ENCODE results near the gene WDFY2.

DNA sequence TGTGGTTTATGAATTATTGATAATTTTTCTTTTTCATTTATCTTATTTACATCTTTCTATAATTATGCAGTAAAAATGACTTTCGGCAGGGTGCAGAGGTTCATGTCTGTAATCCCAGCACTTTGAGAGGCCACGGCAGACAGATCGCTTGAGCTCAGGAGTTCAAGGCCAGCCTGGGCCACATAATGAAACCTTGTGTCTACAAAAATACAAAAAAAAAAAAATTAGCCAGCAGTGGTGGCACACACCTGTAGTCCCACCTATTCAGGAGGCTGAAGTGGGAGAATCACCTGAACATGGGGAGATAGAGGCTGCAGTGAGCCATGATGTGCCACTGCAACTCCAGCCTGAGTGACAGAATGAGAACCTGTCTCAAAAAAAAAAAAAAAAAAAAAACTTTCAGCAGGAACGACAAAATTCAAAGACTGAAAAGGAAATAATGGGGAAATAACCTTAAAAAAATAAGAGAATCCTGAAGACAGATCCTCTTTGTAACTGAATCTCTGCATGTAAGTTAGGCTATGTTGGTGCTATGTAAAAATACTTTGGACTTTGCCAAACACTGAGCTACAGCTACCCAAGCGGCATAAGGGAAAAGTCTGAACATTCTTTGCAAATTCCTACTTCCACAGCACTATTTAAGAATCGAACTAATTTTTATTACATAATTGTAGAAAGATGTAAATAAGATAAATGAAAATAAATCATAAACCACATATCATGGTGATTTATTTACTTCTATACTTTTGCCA, 36.7 kb upstream of the WDFY2 start:
- TF ChIP-seq, protein P1, sequence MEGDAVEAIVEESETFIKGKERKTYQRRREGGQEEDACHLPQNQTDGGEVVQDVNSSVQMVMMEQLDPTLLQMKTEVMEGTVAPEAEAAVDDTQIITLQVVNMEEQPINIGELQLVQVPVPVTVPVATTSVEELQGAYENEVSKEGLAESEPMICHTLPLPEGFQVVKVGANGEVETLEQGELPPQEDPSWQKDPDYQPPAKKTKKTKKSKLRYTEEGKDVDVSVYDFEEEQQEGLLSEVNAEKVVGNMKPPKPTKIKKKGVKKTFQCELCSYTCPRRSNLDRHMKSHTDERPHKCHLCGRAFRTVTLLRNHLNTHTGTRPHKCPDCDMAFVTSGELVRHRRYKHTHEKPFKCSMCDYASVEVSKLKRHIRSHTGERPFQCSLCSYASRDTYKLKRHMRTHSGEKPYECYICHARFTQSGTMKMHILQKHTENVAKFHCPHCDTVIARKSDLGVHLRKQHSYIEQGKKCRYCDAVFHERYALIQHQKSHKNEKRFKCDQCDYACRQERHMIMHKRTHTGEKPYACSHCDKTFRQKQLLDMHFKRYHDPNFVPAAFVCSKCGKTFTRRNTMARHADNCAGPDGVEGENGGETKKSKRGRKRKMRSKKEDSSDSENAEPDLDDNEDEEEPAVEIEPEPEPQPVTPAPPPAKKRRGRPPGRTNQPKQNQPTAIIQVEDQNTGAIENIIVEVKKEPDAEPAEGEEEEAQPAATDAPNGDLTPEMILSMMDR (conservative IDR thresholded peaks at IDR 0.05; ENCODE audit: low read depth, low read length), result no peak
- no peak for TF ChIP-seq EZH2 (IDR thresholded peaks at IDR 0.05; ENCODE audit: borderline replicate concordance, low read depth, low read length, poor library complexity, severe bottlenecking)
